8988T (cell line): Measurements from ENCODE around the gene RXRA.

Experiments used
- DNase-seq: peaks from one replicate; pipeline ENCODE4 v3.0.0; 2011

Gene RXRA

DNA sequence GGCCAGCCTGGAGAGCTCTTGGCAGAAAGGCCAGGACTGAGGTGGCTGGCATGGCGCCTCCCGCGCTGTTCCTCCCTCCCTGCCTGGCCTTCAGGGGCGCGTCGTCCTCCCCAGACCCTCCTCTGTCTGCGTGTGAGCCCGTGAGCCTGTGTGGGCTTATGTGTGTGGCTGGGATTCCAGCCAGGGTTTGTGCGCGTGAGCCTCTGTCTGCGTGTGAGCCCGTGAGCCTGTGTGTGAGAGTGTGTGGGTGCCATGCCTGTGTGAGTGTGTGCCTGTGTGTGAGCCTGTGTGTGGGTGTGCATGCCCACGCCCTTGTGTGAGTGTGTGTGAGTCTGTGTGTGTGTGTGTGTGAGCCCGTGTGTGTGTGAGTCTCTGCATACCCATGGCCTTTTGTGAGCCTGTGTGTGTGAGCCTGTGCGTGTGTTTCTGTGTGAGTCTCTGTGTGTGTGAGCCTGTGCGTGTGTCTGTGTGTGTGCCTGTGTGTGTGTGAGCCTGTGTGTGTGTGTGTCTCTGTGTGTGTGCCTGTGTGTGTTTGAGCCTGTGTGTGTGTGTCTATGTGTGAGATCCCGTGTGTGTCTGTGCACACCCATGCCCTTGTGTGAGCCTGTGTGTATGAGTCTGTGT is 13.0 kb downstream of the RXRA start:
- no peak for DNase-seq

GRCh38 chr9:134340475-134341160 is 14.4 kb downstream of the RXRA start:
- no peak for DNase-seq

DNA sequence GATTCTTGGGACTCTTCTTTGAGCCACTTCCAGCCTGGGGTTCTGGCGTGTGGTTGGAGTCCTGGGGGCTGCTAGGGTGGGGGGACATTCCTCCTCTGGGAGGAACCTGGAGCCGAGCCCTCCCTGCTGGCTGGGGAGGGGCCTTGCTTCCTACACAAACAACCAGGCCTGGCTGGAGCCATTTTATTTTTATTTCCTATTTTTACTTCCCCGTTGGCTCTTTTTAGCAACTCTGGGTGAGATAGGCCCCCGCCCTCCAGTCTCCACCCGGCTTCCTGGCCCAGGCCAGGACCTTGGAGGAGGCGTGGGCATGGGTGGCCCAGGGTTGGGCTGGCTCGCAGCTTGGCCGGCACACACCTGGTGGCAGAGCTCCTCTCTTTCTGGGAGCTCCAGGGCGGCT is 15.1 kb downstream of the RXRA start:
- no peak for DNase-seq

DNA sequence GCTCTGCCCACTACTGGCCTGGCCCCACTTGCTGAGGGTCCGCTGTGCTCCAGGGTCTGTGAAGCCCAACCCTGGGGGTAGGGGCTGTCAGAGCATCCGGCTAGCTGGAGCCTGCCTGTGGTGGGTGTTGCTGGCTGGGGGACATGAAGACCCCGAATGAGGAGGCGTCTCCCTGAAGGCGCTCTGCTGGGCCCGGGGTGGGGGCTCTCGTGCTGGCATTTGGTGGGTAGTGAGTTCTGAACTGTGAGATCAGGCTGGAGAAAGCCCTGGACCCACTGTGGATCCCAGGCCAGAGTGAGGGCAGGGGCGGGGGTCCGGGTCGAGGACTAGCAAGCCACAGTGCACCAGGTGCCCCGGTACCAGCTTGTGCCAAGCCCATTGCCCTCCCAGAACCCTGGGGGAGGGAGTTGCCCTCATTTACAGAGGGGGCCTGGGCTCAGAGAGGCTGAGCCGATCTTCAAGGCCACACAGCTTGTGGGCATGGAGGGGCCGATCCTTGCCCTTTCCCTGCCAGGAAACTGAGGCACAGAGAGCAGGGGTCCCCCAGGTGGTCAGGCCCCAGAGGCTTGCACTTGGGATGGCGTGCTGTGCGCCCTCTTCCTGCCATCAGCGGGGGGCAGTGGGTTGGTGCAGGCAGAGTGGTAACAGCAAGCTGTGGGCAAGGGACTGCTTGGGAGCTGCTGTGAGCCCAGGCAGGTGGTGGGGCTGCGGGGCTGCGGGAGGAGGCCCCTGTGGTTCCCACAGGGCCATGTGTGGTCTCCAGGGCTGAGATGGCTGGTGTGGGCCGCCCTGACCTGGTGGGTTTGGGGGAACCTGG is 15.9 kb downstream of the RXRA start:
- DNase-seq: no peak

DNA sequence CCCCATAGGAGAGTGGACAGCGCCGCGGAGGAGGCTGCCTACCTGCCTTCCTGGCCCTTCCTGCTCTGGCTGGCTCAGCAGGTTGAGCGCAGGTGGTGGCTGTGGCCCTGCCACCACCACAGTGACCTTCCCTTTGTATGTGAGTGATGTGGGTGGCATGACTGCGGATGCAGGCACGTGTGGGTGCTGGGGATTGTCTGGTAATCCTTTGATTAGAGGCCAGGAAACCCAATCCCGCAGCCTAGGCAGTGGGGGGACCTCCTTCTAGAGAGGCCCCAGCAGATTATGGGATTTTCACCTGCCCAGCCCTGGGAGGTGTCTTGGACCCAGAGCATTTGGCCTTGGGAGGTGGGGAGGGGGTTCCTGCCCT is 16.5 kb downstream of the RXRA start:
- no peak for DNase-seq

DNA sequence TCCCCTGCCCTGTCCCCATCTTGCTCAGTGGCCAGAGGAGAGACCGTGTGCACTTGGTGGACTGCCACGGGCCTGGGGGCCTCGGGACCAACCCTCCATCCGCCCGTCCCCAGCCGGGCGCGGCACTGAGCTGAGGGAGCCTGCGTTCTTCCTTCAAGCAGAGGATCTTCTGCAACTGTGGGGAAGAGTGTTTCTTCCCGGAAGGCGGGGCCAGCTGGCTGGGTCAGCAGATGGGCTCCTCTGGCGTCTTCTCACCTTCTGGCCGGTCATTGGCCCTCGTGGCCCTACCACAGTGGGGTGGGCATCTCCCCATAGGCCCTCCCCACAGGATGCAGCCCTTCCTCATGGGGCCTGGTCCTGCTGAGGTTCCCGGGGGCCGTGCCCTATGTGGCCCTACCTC is 17.4 kb downstream of the RXRA start:
- DNase-seq: no peak

DNA sequence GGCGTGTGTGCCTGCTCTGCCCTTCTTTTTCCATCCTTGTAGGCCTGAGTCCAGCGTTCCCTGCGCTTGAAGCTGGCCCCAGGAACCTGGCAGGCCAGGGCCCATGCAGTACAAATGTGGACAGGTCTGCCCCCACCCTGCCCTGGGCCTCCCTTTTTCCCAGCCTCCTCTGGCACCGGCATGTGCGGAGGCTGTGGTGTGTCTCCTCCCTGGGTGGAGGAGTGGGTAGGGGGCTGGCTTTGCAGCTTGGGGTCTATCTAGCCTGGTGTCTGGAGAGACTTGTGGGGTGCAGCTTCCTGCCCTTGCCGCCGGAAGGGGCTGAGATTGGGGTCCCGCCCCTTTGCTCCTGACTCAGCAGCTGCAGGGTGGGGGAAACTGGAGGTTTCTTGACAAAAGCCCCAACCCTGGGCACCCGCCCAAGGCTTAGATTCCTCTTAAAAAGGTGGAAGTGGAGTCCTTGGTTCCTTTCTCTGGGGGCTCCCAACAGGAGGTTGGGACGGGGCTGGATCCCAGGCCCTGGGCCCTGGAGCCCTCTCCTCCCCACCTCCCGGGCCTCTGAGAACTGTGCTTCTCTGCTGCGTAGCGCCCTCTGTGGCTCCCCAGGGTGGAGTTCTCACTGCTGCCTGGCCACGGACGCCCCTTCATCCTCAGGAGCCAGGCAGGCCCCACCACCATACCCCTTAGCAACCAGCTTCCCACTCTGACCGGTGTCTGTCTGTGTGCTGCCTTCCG is 18.0 kb downstream of the RXRA start:
- no peak for DNase-seq

GRCh38 chr9:134344800-134345310 is 18.6 kb downstream of the RXRA start:
- DNase-seq: no peak

DNA sequence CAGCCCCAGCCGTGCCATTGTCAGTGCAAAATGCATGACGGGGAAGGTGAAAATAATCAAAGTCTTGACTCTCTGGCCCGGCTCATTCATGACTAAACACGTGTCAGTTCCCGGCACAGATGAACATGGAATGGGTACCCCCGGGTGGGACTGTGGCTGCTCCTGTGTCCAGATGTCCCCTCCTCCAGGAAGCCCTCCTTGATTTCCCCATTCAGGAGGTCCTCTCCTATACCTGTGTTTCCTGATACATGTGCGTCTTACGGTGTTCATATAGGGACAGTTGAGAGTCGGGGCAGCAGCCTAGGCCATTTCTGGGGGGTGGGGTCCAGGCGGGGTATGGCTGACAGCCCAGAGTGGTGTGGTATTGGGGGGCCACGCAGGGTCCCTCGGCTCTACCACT is 19.5 kb downstream of the RXRA start:
- no peak for DNase-seq

DNA sequence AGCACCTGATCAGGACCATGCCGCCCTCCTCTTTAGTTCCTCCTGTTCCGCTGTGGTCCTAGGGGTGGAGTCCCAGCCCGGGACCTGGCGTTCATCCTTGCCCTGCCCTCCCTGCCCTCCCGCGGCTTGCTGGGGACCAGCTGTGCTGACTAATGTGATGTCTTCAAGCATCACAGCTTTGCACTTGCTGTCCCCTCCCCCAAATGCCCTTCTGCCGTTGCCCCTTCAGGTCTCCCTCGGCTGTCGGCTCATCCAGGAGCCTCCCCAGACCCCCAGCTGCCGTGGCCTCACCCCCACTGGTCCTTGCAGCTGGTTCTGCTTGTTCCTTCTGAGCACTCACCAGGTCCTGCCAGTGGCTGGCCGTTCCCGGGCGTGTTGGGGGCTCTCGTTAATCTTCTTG is 19.9 kb downstream of the RXRA start:
- no peak for DNase-seq

- no peak for DNase-seq
These were observed 20.8 kb downstream of the RXRA start for GRCh38 chr9:134346840-134347583.

DNA sequence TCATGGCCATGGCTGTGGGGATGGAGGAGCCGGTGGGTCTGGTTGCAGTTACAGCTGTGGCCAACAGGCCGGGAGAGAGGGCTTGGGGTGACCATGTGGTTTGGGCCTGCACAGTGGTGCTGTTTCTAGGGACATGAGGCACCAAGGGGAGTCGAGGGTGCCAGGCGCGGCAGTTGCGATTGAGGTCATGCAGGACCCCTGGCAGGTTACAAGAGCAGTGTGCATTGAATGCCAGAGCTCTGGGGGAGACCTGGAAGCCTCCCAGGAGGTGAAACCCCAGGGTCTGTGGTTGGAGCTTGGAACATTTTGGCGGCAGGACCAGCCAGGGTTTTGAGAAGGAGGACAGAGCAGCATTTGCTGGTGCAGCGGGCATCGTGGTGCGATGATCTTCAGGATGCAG is 21.7 kb downstream of the RXRA start:
- DNase-seq: no peak

- DNase-seq: no peak
These were observed 22.3 kb downstream of the RXRA start for GRCh38 chr9:134348404-134349155.

DNA sequence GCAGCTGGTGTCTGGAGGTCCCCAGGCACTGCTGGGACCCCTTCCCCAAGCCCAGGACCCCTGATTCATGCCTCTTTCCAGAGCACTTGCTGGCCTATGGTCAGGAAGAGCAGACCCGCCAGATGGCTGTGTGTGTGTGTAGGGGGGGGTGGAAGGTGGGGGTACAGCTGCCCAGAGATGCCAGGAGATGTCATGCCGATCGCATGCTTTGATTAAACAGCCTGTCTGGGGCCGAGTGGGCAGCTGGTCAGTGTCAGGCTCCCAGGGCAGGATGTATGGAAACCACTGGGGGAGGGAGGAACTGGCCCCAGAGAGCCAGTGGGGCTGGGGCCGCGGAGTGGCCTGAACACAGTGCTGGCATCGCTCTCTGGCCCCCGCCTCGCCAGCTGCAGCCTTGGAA is 23.7 kb downstream of the RXRA start:
- no peak for DNase-seq

- DNase-seq: no peak
These were observed 24.2 kb downstream of the RXRA start for GRCh38 chr9:134350416-134350994.

DNA sequence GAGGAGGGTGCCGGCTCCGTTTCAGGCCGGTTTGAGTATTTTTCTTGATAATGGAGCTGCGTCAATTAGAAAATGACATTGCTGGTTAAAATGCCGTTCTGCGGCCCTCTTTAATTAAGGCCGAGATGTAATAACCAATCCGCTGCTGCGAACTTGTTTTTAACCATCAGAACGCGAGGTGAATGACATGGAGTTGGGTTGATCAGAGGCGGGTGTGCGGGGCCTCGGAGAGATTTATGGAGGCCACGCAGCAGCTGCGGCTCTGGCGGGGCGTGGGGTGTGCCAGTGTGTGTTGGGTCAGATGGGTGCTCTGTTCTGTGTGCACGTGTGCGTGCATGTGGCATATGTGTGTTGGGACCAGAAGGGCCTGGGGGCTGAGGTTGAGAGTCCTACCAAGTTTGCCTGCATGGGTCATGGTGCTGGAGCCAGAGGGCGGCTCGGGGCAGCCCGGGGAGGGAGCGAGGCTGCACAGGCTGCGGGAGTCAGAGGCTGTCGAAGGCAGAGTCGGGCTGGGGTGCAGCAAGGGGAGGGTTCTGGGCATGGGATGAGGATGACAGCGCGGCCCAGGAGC is 25.4 kb downstream of the RXRA start:
- DNase-seq: no peak

- no peak for DNase-seq
These were observed 26.1 kb downstream of the RXRA start for GRCh38 chr9:134352247-134352933.

DNA sequence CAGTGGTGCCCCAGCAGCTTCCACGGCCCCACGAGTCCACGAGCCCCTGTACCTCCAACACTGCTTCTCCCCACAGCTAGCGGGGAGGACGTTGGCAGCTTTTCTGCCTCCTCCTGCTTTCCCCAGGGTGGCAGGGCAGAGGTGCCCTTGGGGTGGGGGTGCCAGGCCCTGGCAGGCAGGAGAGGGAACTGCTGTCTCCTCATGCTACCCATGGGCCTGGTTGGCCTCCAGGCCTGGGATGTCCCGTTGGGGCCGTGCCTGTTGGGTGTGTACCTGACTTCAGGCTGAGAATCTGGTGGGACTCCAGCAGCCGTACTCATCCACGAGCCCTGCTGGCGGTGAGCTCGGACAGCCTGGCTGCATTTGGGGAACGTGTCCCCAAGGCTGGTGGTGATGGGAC is 27.3 kb downstream of the RXRA start:
- DNase-seq: no peak

- DNase-seq: no peak
These were observed 28.9 kb downstream of the RXRA start for GRCh38 chr9:134355158-134355557.

DNA sequence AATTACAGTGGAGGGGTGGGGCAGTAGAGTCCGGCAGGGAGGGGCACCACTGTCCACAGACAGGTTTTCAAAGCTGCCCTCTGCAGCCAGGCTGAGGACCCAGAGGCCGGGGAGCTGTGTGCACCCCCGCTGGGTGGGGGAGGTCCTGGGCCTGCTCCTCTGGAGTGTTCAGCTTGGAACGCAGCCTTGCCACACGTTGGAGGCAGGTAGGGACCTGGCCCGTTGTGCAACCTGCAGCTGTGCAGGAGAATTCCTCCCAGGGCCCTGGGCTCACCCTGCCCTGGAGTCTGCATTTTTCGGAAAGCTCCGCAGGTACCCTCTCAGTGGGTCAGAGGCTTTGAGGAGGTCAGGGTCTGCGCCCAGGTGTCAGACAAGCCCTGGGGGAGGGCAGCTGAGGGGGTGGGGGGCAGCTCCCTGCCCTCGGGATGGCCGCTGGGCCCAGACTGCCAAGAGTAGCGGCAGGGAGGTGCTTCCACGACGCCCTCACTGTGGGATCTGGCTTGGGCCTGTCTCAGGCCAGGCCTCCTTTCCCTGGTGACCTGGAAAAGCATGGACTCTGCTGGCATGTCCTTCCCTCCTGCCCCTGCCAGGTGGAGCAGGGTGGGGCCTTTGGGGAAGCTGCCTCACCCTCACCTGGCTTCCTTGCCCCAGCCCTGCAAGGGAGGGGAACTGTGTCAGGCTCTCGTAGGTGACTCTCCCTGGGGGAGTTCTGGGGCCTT is 29.5 kb downstream of the RXRA start:
- no peak for DNase-seq
